GM12878 (cell line): ENCODE data around the gene TMEM209. TPM values are rescaled to one million over a fixed set of nuclear protein-coding genes. Genes with fewer than 3 reads are reported as not detected.

ENCODE experiments used
- ATAC-seq: fragments of 200-7000 bp; cut with Tn5 transposase; 3 replicates; pipeline ENCODE4 v1.9.1; 2020; ENCODE audit warnings: mild to moderate bottlenecking, moderate library complexity
- BruUV-seq: library from RNA; stranded (reverse); fragments of 400-500 nt; replicated peaks from 2 replicates; lab custom pipeline; 2021; lab: Mats Ljungman, UMichigan
- CTCF ChIA-PET: fragments of 300-600 bp; sonication (Branson Sonifier 250); formaldehyde crosslinking; extraction: SDS; loops from one replicate; lab custom pipeline; 2021; ENCODE audit warnings: inconsistent platforms; lab: Yijun Ruan, JAX
- POLR2A ChIA-PET: fragments of 350-600 bp; formaldehyde crosslinking; extraction: SDS; loops from one replicate; lab custom pipeline; 2021; ENCODE audit warnings: inconsistent platforms; lab: Charles Lee
- RAD21 ChIA-PET: fragments of 300-600 bp; sonication (Branson Sonifier 250); formaldehyde crosslinking; loops from one replicate; lab custom pipeline; 2023; ENCODE audit warnings: antibody characterized with exemption; ENCODE audit not compliant: unreplicated experiment; lab: Charles Lee
- SMC1A ChIA-PET: fragments of 300-600 bp; sonication (Branson Sonifier 250); formaldehyde crosslinking; loops from one replicate; lab custom pipeline; 2023; ENCODE audit not compliant: unreplicated experiment, uncharacterized antibody; lab: Charles Lee
- DNase-seq: peaks from one replicate; pipeline ENCODE4 v3.0.0-alpha.2; 2011; ENCODE audit warnings: low read depth, low spot score
- FAIRE-seq: peaks from 3 replicates; lab custom pipeline; 2011; peaks lifted over from hg19 to GRCh38; lab: Jason Lieb, UNC
- H2AFZ ChIP-seq: 2 replicates; pipeline ENCODE4 v1.6.0; 2011; ENCODE audit warnings: low read depth, low read length, control low read depth; ENCODE audit not compliant: control insufficient read depth
- H3K27ac ChIP-seq: 2 replicates; pipeline ENCODE4 v1.5.1; 2011; ENCODE audit warnings: control low read depth; ENCODE audit not compliant: control insufficient read depth, insufficient read depth
- H3K27me3 ChIP-seq, 2 experiments: replicated peaks in 1 of 2; 2 replicates each; pipeline versions ENCODE4 v1.6.0 to v1.6.1; 2011; ENCODE audit warnings: low read length in 1 of 2; ENCODE audit not compliant: control insufficient read depth in 2 of 2, insufficient read depth in 2 of 2
- H3K36me3 ChIP-seq, 2 experiments: 2 replicates each; pipeline ENCODE4 v1.5.1; 2011; ENCODE audit warnings: low read length in 1 of 2; ENCODE audit not compliant: control insufficient read depth in 2 of 2, insufficient read depth in 2 of 2
- H3K4me1 ChIP-seq: 2 replicates; pipeline ENCODE4 v1.6.1; 2011; ENCODE audit warnings: mild to moderate bottlenecking, low read length, moderate library complexity, mixed read lengths; ENCODE audit not compliant: control insufficient read depth, insufficient read depth
- H3K4me2 ChIP-seq: 2 replicates; pipeline ENCODE4 v1.6.0; 2011; ENCODE audit warnings: control low read depth; ENCODE audit not compliant: control insufficient read depth, insufficient read depth
- H3K4me3 ChIP-seq: fragments of 200-600 bp; sonication (generic); 2 replicates; pipeline ENCODE4 v1.5.1; 2016
- H3K79me2 ChIP-seq: 2 replicates; pipeline ENCODE4 v1.6.0; 2011; ENCODE audit warnings: low read length; ENCODE audit not compliant: control insufficient read depth, insufficient read depth
- H3K9ac ChIP-seq: 2 replicates; pipeline ENCODE4 v1.8.0; 2011; ENCODE audit warnings: low read length, control low read depth, mixed read lengths; ENCODE audit not compliant: control insufficient read depth, insufficient read depth
- H3K9me3 ChIP-seq: replicated peaks from 3 replicates; pipeline ENCODE4 v1.5.1; 2011; ENCODE audit warnings: mild to moderate bottlenecking, low read length; ENCODE audit not compliant: control insufficient read depth, insufficient read depth
- H4K20me1 ChIP-seq: 2 replicates; pipeline ENCODE4 v1.6.0; 2011; ENCODE audit not compliant: control insufficient read depth, insufficient read depth
- BRCA1 ChIP-seq: IDR thresholded peaks from 2 replicates; pipeline ENCODE4 v1.6.1; 2011; ENCODE audit warnings: low read depth, low read length, improper control_type of control experiment
- CBFB ChIP-seq: IDR thresholded peaks from 2 replicates; pipeline ENCODE4 v1.6.1; 2016; ENCODE audit warnings: antibody characterized with exemption, low read depth
- HDGF ChIP-seq: fragments of 450-650 bp; IDR thresholded peaks from 2 replicates; pipeline ENCODE4 v1.6.1; 2016; ENCODE audit warnings: antibody characterized with exemption
- NR2F1 ChIP-seq: fragments of 450-650 bp; conservative IDR thresholded peaks from 2 replicates; pipeline ENCODE4 v1.6.1; 2017; ENCODE audit warnings: mild to moderate bottlenecking
- RUNX3 ChIP-seq: IDR thresholded peaks from 2 replicates; pipeline ENCODE4 v1.6.1; 2012; ENCODE audit warnings: low read length, inconsistent platforms
- SMARCA5 ChIP-seq: fragments of 450-650 bp; IDR thresholded peaks from 2 replicates; pipeline ENCODE4 v1.6.1; 2017; ENCODE audit warnings: mild to moderate bottlenecking
- TCF3 ChIP-seq: IDR thresholded peaks from 2 replicates; pipeline ENCODE4 v1.6.1; 2012; ENCODE audit warnings: low read depth, mild to moderate bottlenecking, low read length, borderline replicate concordance; ENCODE audit not compliant: insufficient read depth
- WGBS: methylation state at CpG from one replicate; pipeline ENCODE4 v1.1.6; 2016; ENCODE audit warnings: low lambda C conversion rate; ENCODE audit not compliant: insufficient replicate concordance, insufficient coverage; ENCODE audit errors: missing lambda C conversion rate; 5-methylcytosine and 5-hydroxymethylcytosine counted together
- in situ Hi-C: fragments of 300-500 bp; cut with MboI; formaldehyde crosslinking; loops from 9 replicates; pipeline ENCODE4 v1.14.3; 2018; ENCODE audit warnings: mixed read lengths
- intact Hi-C: fragments of 100-400 bp; cut with micrococcal nuclease; formaldehyde crosslinking; loops from one replicate; pipeline ENCODE4 v1.14.2; 2022; ENCODE audit not compliant: unreplicated experiment
- polyA plus RNA-seq, 11 experiments: library from polyadenylated mRNA; depleted of rRNA in 4 of 11; unstranded in 6 of 11; stranded (reverse) in 5 of 11; fragments of >200 nt; fragmentation: Nextera tagmentation in 4 of 11; fragmentation: Illumina TruSeq in 1 of 11; extraction: Ambion mirVana in 4 of 11; extraction: Trizol in 1 of 11; gene quantifications; 1 replicate in 1 of 11; 2 replicates in 10 of 11; pipeline versions ENCODE4 v1.2.1 to v1.2.3, GENCODE V29; 2011 to 2016; ENCODE audit warnings: inconsistent platforms in 2 of 11, missing spikeins in 2 of 11, low read depth in 1 of 11
- total RNA-seq, 4 experiments: library from RNA; depleted of rRNA in 3 of 4; stranded (reverse); fragments of >200 nt in 3 of 4; fragmentation: Illumina TruSeq in 1 of 4; extraction: Trizol in 1 of 4; gene quantifications; 2 replicates each; pipeline versions ENCODE4 v1.2.1 to v1.2.3, GENCODE V29; 2013 to 2021

TMEM209 gene
- total and polyA plus RNA-seq, 10 of the 15 experiments (the other 5 are each of a cell fraction or from before 2014, with no cell fraction given): 22.1 to 41.2 (median 35.1) TPM

GRCh38 chr7:130152493-130153210 is 52.6 kb downstream of the TMEM209 start:
- H3K4me2 ChIP-seq: no peak overlapping the region
- H3K9ac ChIP-seq: no peak overlapping the region
- 58% methylated on average over 17 of the region's 17 CpGs for WGBS
- peak; percentile 66 for FAIRE-seq
- H3K9me3 ChIP-seq: peaks cover 5% of the 10 kb centered on the region
- ChIA-PET POLR2A (no interaction called here), RAD21 (no interaction called here), SMC1A (no interaction called here), CTCF (interaction anchor here (0.5 kb wide), 1 partner anchor 72 kb away, joined by 3 read pairs; no protein-coding TSS in a partner anchor)
- no peak overlapping the region for H3K4me3 ChIP-seq
- H3K27me3 ChIP-seq: no peaks in the 10 kb centered on the region
- TF ChIP-seq BRCA1 (no peak), SMARCA5 (0 out of 2 replicates have a peak, but pooled peaks have one; percentile 6), TCF3 (no peak), CBFB (0 out of 2 replicates have a peak, but pooled peaks have one; percentile 19), RUNX3 (peak; percentile 64; the same call in 1 of the 2 replicates), HDGF (0 out of 2 replicates have a peak, but pooled peaks have one; percentile 78), NR2F1 (peak; percentile 42; the same call in 1 of the 2 replicates)
- BruUV-seq: no TSS peak
- no peak overlapping the region for H2AFZ ChIP-seq
- no peaks in the 10 kb centered on the region for H4K20me1 ChIP-seq
- intact Hi-C loops (no loop called here), in situ Hi-C loops (no loop called here)
- H3K4me1 ChIP-seq: peaks cover 29% of the 10 kb centered on the region
- H3K79me2 ChIP-seq: no peaks in the 10 kb centered on the region
- H3K27ac ChIP-seq: no peak overlapping the region
- no peak for DNase-seq
- ATAC-seq: no peak
- no peaks in the 10 kb centered on the region; a peak in 1 of 4 replicates for H3K36me3 ChIP-seq
